GM18873 (cell line): ENCODE results near the gene GSN.
"Not testable (repeated sequence)": the region's sequence is repeated elsewhere in the genome, so short reads cannot be mapped to it uniquely, and the experiment has no call there.

Experiments used
- ATAC-seq: cut with Tn5 transposase; IDR thresholded peaks from one replicate; pipeline ENCODE4 v1.9.1; 2021; ENCODE audit warnings: mild to moderate bottlenecking, moderate library complexity, moderate number of reproducible peaks; ENCODE audit not compliant: unreplicated experiment, low FRiP score

Gene GSN

GRCh38 chr9:121286688-121286972 lies 18.7 kb downstream of the GSN start:
- ATAC-seq, result no peak

GRCh38 chr9:121286973-121287741 lies 19.2 kb downstream of the GSN start:
- ATAC-seq, result no peak

- no peak for ATAC-seq
Measured at GRCh38 chr9:121288673-121289025, 20.7 kb downstream of the GSN start.

- ATAC-seq, result no peak
Measured at GRCh38 chr9:121289026-121289771, 21.2 kb downstream of the GSN start.

GRCh38 chr9:121289772-121290370 lies 21.9 kb downstream of the GSN start:
- no peak for ATAC-seq

- ATAC-seq, result not testable (repeated sequence)
Measured at GRCh38 chr9:121291536-121291935, 23.6 kb downstream of the GSN start.

- no peak for ATAC-seq
Measured at GRCh38 chr9:121292051-121292450, 24.1 kb downstream of the GSN start.

GRCh38 chr9:121292801-121293241 lies 24.9 kb downstream of the GSN start:
- ATAC-seq, result no peak

GRCh38 chr9:121294151-121294743 lies 26.3 kb downstream of the GSN start:
- ATAC-seq, result no peak

- ATAC-seq, result no peak
Measured at GRCh38 chr9:121294866-121295661, 27.1 kb downstream of the GSN start.

- no peak for ATAC-seq
Measured at GRCh38 chr9:121295662-121296191, 27.8 kb downstream of the GSN start.

GRCh38 chr9:121296213-121297127 lies 28.5 kb downstream of the GSN start:
- no peak for ATAC-seq

- ATAC-seq, result no peak
Measured at GRCh38 chr9:121297389-121297788, 29.4 kb downstream of the GSN start.

GRCh38 chr9:121298016-121298538 lies 30.1 kb downstream of the GSN start:
- no peak for ATAC-seq

GRCh38 chr9:121298689-121299466 lies 30.9 kb downstream of the GSN start:
- no peak for ATAC-seq

GRCh38 chr9:121299467-121300282 lies 31.7 kb downstream of the GSN start:
- ATAC-seq, result no peak
